Testis (tissue), 3 donors: Measurements from ENCODE around the gene RAPGEF5. TPM values are rescaled to one million over a fixed set of nuclear protein-coding genes. Genes with fewer than 3 reads are reported as not detected.

Experiments used
- DNase-seq: peaks from one replicate; pipeline ENCODE4 v3.0.0-alpha.2; 2019
- H3K27ac ChIP-seq, 2 donors: fragments of 200-600 bp; sonication (generic); one replicate each; pipeline ENCODE4 v1.5.1; 2019
- H3K27me3 ChIP-seq: fragments of 200-600 bp; sonication (generic); one replicate; pipeline ENCODE4 v1.5.1; 2019
- H3K36me3 ChIP-seq: fragments of 200-600 bp; sonication (generic); one replicate; pipeline ENCODE4 v1.5.1; 2017; ENCODE audit warnings: low read depth; ENCODE audit errors: missing control alignments
- H3K4me1 ChIP-seq: fragments of 200-600 bp; sonication (generic); one replicate; pipeline ENCODE4 v1.5.1; 2019
- H3K4me3 ChIP-seq, 2 donors: fragments of 200-600 bp; sonication (generic); one replicate each; pipeline ENCODE4 v1.5.1; 2017 to 2019
- H3K9me3 ChIP-seq: fragments of 200-600 bp; sonication (generic); one replicate; pipeline ENCODE4 v1.5.1; 2017
- CTCF ChIP-seq, 3 experiments: fragments of 450-650 bp in 2 of 3; fragments of 200-600 bp in 1 of 3; sonication (generic) in 1 of 3; IDR thresholded peaks; one replicate each; pipeline ENCODE4 v1.5.1; 2016 to 2019; ENCODE audit warnings: antibody characterized with exemption in 3 of 3, mild to moderate bottlenecking in 2 of 3, moderate library complexity in 1 of 3
- POLR2A ChIP-seq: fragments of 450-650 bp; IDR thresholded peaks from one replicate; pipeline ENCODE4 v1.6.1; 2017; ENCODE audit warnings: antibody characterized with exemption, mild to moderate bottlenecking, moderate library complexity
- WGBS, 2 donors: methylation state at CpG; one replicate each; pipeline ENCODE4 v1.1.5; 2018; 5-methylcytosine and 5-hydroxymethylcytosine counted together
- intact Hi-C: fragments of 100-400 bp; cut with DNase I; formaldehyde crosslinking; loops from one replicate; pipeline ENCODE4 v1.15.1; 2023; ENCODE audit warnings: low total_unique reads
- polyA plus RNA-seq: library from polyadenylated mRNA; stranded (reverse); fragments of 350-450 nt; fragmentation: Illumina TruSeq; extraction: RNeasy Lipid Tissue Mini Kit (QIAGEN cat#74804); gene quantifications from one replicate; pipeline ENCODE4 v1.2.3, GENCODE V29; 2014; ENCODE audit warnings: low read depth, low replicate concordance; ENCODE audit not compliant: insufficient read depth
- total RNA-seq, 2 donors: library from RNA; depleted of rRNA; stranded (reverse); fragments of >200 nt; gene quantifications; one replicate each; pipeline ENCODE4 v1.2.3, GENCODE V29; 2016

Gene RAPGEF5
- total and polyA plus RNA-seq, 3 donors from 2014 or later: 16.8 to 67.5 (median 63.8) TPM

DNA sequence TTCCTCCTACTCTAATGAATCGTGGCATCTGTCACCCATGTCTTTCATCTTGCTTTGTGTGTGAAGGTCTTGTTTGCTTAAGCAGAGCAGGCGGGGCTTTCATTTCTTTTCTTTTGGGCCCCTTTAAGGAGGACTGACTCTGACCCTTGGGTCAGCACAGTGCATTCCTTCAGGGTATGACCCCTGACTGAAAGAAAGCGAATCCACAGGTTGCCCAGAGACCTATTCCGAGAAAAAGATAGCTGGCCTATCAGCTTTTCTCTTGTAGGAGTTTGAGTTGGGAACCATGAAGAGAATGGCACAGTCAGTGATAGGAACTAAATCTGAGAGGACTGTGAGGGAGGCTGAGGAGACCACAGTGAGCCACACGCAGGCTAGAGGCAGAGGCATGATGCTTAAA is 218.1 kb downstream of the RAPGEF5 start:
- H3K27me3 ChIP-seq: no peaks in the 10 kb centered on the region
- H3K27ac ChIP-seq: no peak overlapping the region
- no peaks in the 10 kb centered on the region for H3K9me3 ChIP-seq
- H3K4me3 ChIP-seq: no peak overlapping the region
- no peaks in the 10 kb centered on the region for H3K36me3 ChIP-seq
- TF ChIP-seq POLR2A (no peak), CTCF (IDR thresholded peaks at IDR 0.05) (no peak)
- intact Hi-C loops: no loop called here
- 85 to 96% methylated on average over 5 of the region's 5 CpGs for WGBS, 2 donors
- DNase-seq: no peak
- no peaks in the 10 kb centered on the region for H3K4me1 ChIP-seq

DNA sequence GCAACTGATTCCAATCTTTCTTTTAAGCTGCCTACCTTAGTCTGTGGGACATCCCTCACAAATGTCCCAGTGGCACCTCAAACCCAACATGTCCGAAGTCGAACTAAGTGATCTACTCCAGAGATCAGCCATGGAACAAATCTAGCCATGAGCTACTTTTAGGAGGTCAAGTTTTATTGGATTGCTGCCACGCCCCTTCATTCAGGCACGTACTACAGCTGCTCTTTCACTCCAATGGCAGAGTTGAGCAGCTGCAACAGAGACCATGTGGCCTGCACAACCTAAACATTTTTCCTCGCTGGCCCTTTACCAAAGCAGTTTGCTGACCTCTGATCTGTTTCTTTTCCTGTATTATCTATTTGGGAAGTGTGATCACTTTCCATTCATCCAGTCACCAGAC is 218.8 kb downstream of the RAPGEF5 start:
- H3K4me3 ChIP-seq: no peak overlapping the region
- DNase-seq: no peak
- H3K9me3 ChIP-seq: no peaks in the 10 kb centered on the region
- TF ChIP-seq CTCF (IDR thresholded peaks at IDR 0.05) (no peak), POLR2A (no peak)
- no peaks in the 10 kb centered on the region for H3K27me3 ChIP-seq
- H3K36me3 ChIP-seq: no peaks in the 10 kb centered on the region
- intact Hi-C loops: no loop called here
- no peak overlapping the region for H3K27ac ChIP-seq
- WGBS, 2 donors: 92 to 93% methylated on average over 5 of the region's 5 CpGs
- no peaks in the 10 kb centered on the region for H3K4me1 ChIP-seq

DNA sequence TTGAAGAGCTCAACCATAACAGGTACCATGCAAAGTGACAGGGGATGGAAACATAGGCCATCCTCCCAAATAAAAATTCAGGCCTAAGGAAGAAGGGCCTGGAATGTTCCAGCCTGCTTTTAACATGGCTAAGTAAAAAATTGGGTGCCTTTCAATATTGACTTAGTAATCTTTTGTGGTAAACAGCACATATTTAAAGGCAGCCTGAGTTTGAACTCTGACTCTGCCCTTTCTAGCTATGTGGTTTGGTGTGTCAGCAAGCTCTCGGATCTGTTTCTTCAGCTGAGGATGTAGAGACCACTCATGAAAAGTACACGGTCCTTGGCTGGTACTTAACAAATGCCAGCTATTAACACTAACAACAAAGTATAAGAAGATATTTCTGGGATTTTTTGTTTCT is 219.5 kb downstream of the RAPGEF5 start:
- no peak for TF ChIP-seq CTCF (IDR thresholded peaks at IDR 0.05)
- no peak for TF ChIP-seq POLR2A
- WGBS, 2 donors: 64 to 90% methylated on average over 2 of the region's 2 CpGs
- Histone ChIP-seq H3K4me1 (no peaks in the 10 kb centered on the region), H3K4me3 (no peak overlapping the region), H3K9me3 (no peaks in the 10 kb centered on the region), H3K27me3 (no peaks in the 10 kb centered on the region), H3K36me3 (no peaks in the 10 kb centered on the region), H3K27ac (no peak overlapping the region)
- no peak for DNase-seq
- intact Hi-C loops: no loop called here

DNA sequence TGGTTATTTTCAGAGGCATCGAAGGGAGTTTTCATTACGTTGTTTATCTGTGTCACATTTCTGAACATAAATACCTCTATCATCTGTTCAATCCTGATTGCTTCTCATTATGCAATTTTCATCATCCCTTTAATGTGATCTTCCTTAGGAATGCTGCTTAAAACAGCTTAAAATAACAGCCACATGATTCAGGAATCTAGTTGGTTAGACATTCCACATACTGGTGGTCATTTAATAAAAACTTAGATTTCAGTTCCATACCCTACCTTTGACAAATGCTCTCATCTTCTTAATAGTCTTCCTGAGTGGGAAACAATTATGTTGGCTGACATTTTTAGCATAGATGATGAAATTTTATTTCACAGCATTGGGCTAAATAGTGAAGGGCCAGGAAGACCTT is 219.9 kb downstream of the RAPGEF5 start:
- TF ChIP-seq CTCF (IDR thresholded peaks at IDR 0.05) (no peak), POLR2A (no peak)
- Histone ChIP-seq H3K36me3 (no peaks in the 10 kb centered on the region), H3K27me3 (no peaks in the 10 kb centered on the region), H3K4me1 (no peaks in the 10 kb centered on the region), H3K4me3 (no peak overlapping the region), H3K9me3 (no peaks in the 10 kb centered on the region), H3K27ac (no peak overlapping the region)
- no peak for DNase-seq
- WGBS, 2 donors: 54 to 67% methylated on average over 2 of the region's 2 CpGs
- intact Hi-C loops: no loop called here

DNA sequence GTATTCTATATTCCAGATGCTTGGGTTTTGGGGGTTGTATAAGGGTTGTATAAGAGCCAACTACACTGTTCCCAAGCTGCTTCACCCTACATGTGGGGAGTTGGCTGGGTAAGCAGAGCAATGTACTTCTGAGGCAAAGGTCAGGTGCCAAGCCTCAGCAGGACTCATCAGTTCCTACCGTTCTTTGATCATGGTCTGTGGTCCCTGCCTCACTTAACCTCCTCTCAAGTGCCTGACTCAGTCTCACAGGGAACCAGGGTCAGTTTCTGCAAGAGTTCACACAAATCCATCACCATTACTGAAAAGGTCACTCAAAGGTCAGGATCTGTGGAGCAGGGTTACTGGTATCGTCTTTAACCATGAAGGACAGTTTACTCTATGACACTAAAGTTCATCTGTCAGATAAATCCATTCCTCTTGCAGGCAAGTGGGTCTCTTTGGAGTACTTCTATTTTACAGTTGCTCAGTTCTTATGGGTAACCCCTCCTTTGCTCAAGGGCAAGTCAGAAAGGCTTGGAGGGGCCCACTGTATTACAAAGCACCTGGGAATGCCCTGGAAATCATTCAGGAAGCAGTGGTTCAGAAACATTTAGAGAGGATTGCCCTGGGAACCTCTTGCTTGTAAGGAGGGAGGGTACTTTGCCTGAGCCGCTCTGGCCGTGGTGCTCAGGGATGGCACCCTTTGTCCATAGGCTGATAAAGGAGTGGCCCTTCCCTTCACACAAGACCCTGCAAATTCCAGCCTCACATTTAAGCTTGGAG is 227.0 kb downstream of the RAPGEF5 start:
- no peaks in the 10 kb centered on the region for H3K9me3 ChIP-seq
- DNase-seq: no peak
- H3K4me3 ChIP-seq: no peak overlapping the region
- no peaks in the 10 kb centered on the region for H3K27me3 ChIP-seq
- TF ChIP-seq POLR2A: no peak
- no peak for TF ChIP-seq CTCF (IDR thresholded peaks at IDR 0.05)
- 84 to 88% methylated on average over 4 of the region's 4 CpGs for WGBS, 2 donors
- intact Hi-C loops: no loop called here
- H3K27ac ChIP-seq: no peak overlapping the region
- H3K4me1 ChIP-seq: no peaks in the 10 kb centered on the region
- H3K36me3 ChIP-seq: no peaks in the 10 kb centered on the region
